AG08395 (cell line): ENCODE measurements around the gene SH3PXD2A.
A peak's percentile ranks its signal among the peaks of the same experiment; 100 is the strongest.

Source experiments
- DNase-seq: peaks from one replicate; pipeline ENCODE4 v3.0.0; 2012; ENCODE audit warnings: mixed read lengths, low spot score

The SH3PXD2A gene

DNA sequence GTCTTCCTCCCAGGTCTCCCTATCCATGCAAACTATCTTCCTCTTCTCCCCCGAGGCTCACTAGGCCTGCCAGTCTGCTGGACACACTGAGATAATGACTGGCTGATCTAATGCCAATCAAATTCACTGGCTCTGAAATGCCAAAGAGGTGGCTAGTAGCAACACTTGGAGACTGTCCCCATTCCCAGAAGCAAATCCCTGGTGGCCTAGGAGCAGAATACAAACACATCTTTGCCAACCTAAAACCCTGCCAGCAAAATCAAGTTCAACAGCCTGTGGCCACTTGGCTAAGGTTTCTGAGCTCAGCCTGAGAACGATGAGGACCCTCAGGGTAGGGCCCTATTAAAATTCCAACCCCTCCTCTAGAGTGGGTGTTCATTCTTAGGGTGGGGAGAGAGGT lies 46.6 kb downstream of the SH3PXD2A start:
- no peak for DNase-seq

DNA sequence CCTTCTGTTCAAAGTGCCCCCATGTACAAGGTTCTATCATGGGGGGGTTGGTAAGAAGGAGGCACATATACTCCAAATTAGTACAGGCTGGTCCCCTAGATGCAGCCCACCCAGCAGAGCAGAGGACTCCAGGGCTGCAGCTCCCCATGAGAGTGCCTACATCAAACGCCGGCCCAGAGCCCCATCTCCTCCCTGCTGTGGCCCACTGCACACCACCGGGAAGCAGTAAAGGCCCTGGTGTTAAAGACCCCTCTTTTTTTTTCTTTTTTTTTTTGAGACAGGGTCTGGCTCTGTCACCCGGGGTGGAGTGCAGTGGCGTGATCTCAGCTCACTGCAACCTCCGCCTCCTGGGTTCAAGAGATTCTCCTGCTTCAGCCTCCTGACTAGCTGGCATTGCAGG lies 47.4 kb downstream of the SH3PXD2A start:
- no peak for DNase-seq

DNA sequence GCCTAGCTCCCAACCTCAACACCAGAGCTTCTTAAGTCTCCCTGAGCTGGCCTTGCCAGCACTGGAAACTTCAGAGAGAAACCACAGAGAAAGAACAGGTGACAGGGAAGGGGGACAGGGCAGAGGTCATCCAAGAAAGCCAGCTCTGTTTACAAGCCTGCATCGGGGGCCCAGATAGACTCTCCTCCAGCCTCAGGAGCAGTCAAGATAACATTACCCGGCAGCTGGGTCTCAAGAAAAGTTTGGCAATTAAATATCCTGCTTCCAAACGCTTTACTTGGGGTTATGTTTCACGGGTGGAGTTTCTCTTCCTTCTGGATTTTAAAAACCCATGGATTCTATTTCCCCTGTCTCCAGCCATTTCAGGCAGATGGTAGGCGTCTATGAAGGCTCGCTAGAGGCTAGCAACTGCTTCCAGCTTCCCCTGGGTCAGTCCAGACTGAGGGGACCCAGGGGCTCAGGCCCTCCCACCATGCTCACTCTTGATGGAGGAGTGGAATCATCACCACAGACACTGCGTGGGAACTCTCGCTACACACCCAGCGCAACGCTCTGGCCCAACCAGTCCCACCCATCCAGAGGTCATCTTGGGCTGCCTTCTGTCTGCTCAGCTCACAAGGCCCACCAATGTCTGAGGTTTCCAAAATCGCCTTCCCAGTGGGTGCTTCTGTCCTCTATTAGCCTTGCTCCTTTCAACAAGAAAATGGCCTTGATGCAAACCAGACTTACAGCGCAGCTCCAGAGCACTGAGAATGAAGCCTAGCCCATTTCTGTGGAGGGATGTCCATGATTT lies 48.8 kb downstream of the SH3PXD2A start:
- no peak for DNase-seq

DNA sequence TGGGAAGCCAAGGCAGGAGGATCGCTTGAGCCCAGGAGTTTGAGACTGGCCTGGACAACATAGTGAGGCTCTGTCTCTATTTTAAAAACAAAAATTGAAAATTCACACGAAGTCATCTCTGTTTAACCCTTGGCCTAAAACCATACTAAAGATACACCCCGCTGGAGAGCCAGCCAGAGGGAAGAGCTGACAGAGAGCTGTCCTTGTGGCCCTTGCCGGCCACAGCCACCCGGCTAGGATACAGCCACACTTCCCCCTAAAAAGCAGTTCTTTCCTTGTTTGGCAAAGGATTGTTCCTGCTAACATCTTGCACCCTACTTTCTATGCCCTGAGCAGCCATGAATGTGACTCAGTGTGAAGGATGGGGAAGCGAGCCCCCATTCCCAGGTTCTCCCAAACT lies 49.6 kb downstream of the SH3PXD2A start:
- DNase-seq, result no peak

DNA sequence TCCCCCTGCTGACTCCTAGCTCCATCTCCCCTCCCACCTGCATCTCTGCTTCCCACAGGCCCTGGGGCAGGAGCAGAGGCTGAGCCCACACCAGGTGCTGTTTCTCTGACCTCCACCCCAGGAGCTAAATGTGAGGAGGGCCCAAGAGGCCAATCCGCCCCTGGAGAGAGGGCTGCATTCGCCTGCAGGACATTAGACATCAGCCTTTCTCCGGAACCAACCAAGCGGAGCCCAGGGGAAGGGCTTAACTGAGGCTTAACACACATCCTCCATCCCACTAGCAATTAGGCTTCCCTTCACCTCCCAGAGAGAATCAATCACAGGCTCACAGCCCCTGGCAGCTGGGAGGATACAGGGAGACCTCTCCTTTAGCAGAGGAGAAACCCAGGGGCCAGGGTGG lies 50.5 kb downstream of the SH3PXD2A start:
- DNase-seq, result no peak

DNA sequence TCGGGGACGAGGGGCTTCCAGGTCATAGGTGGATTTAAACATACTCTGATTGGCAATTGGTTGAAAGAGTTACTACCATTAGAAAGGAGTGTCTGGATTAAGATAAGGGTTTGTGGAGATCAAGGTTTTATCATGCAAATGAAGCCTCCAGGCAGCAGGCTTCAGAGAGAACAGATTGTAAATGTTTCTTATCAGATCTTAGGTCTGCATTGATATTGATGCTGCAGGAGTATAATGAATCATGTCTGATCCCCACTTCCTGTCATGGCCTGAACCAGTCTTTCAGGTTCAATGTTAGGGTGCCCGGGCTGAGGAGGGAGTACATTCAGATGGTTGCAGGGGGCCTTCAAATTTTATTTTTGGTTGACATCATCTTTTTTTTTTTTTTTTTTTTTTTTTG lies 51.4 kb downstream of the SH3PXD2A start:
- DNase-seq, result no peak

DNA sequence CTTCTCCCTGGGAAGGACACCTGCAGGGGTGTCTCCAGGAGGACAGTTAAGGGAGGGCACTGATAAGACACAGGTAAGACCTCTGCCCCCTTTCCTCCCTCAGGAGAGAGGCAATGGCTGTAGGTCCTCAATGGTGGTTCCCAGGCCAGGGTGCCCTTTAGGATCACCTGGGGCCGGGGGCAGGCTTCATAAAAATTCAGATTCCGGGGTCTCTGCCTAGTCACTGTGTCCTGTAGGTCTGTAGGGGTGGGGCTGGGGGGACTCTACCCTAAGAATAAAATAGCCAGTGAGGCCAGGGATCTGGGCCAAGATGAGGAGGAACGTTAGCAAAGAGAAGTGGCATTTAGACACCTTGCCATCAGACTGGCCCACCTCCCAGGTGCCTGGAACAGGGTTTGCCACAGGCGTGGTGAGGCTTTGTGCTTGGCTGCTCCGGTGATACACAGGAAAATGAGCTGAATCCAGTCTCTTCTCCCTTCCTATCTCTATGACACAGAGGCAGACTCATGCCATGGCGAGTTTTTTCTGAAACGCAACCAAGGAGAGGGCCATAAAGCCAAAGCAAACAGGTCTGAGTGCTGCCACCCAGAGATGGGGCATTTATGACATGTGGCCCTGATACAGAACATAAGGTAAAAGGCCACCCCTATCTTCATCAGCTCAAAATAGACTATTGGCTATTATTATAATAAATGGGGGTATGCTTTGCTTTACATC lies 52.6 kb downstream of the SH3PXD2A start:
- DNase-seq, result no peak

DNA sequence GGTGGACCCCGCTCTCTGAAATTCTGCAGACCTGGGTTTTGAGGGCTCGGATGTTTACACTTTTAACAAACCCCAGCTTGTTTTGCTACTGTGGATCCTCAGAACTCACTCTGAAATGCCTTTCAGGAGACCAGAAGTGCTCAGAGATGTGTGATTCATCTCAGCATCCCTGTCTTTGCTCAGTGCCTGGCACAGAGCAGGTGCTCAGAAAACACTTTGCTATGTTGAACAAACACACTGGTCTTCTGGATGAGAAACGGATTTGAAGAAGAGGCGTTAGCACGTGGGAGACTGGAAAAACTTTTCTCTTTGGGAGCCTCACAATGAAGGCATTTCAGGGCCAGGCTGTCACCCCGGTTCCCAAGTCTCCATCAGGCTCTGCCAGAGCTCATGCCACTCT lies 53.3 kb downstream of the SH3PXD2A start:
- no peak for DNase-seq

DNA sequence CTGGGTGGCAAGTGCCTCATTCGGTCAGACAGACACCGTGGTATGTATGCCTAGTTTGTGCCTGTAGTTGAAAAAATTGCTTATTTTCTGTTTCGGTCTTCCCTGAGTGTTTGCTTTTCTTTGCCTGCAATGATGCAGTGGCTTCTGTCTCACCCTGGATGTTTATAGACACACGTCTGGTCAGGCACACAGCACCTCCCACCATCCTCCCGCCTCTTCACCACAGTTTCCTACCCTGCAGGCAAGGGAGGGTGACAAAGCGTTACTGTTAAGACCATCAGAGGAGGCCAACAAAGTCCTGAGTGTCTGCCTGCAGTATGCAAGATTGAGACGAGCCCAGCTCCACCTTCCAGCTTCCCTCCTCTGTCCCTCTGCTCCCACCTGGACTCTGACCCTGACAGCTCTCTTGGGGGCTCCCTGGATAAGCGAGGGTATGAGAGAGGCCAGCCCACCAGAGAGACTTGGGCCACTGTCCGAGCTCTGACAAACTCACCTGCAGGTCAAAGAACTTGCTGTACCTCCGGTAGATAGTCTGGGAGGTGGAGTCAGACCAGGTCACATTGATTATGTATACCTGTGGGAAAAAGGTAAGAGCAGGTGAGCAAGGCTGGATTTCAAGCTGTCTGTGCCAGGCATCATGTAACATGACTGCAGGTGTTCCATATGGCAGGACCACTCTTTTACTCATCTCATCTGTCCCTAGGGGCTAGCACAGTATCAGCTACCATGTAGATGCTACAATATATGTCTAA lies 54.4 kb downstream of the SH3PXD2A start:
- DNase-seq, result no peak

DNA sequence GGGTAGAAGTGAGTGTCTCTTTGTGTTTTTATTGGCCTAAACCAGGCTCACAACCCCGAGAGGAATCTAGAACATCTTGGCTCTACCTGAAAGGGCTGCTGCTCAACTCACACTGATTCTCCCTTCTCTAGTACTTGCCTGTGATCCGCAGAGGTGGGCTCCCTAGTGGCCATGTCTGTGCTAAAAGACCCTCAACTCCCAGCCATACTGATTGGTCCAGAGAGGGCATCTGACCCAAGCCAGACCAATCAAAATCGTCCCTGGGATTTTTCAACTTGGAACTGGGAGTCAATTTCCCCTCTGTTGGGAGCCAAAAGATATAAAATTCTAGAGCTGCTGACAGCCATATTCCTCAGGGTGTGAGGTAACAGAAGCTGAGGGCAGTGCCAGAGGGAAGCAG lies 55.3 kb downstream of the SH3PXD2A start:
- no peak for DNase-seq

DNA sequence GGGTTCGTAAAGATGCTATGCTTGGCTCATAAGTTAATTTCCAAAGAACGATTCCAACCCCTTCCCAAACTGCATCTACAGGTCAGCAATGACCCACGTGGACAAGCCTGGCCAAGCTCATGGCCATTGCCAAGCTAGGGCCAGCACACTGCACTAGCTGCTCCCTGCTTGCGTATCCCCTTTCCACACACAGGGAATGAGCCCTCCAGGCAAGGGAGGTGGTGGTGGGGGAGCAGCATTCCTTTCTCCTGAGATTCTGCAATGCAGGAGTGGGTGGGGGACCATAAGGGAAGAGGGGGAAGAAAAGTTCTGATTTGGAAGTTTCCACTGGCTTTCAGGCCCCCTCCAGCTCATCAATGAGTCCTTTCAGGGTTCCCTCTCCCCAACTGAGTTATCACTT lies 56.0 kb downstream of the SH3PXD2A start:
- DNase-seq, result no peak

DNA sequence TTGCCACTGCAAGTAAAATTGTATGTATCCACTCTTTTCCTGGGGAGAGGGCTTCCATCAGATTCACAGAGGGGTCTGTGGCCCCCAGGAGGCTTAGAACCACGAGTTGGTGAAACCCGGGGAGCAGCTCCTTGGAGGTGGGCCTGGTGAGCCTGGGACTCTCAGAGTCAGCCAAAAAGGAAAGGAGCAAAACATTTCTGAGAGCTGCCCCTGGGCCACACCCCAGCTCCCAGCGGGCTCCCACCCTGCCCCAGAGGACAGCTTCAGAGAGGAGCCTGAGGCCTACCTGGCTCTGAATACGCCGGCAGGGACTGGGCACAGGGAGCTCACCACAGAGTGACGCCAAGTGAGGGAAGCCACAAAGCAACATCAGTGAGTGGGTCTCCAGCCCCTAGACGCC lies 56.9 kb downstream of the SH3PXD2A start:
- DNase-seq, result no peak

DNA sequence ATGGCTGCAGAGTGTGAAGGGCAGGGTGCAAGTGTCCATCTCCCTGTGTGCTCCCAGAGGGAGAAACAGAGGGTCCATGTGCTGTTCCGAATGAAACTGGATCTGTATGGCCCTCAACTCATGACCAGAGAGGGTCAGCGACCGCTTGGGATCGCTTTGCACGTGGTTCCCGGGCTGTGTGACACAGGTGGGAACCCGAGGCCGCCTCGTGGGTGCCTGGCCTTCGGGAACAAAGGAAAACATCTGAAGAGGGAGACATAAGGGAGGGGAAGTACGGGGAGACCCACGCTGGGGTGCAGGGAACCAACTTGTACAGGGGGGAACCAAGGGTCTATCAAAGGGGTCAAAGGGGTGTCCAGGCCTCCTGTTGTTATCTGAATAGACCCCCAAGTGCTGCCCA lies 57.5 kb downstream of the SH3PXD2A start:
- no peak for DNase-seq

DNA sequence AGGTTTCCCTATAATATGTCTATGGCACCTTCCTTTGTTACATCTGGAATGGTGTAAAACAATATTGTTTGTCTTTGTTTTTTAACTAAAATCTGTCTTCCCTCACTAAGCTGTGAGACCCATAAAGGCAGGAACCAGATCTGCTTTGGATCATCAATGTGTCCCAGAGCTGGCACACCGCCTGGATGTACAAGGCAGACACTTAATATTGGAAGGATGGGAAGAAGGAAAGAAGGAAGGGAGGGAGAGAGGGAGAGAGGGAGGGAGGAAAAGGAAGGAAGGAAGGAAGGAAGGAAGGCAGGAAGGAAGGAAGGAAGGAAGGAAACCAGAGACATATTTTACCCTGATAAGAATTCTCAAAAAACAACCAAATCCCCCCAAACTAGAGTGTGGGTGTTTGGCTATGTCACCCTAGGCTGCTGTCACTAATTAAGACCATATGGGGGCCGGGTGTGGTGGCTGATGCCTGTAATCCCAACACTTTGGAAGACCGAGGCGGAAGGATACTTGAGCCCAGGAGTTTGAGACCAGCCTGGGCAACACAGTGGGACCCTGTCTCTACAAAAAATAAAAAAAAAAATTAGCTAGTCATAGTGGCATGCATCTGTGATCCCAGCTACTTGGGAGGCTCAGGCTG lies 59.6 kb downstream of the SH3PXD2A start:
- no peak for DNase-seq

DNA sequence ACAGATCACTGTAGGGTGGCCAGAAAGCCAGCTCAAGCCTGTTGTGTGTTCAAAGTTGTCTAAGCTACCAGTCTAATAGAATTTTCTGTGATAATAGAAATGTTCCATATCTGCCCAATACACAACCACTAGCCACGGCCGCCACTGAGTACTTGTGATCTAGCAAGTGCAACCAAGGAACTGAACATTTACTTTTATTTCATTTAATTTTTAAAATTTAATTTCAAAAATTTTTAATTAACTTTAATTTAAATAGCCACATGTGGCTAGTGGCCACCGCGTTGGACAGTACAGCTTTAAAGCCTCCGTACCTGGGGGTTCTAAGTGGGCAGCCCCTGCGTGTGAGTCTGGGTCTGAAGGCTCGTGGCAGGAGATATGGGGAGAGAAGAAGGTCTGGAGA lies 60.4 kb downstream of the SH3PXD2A start:
- no peak for DNase-seq

DNA sequence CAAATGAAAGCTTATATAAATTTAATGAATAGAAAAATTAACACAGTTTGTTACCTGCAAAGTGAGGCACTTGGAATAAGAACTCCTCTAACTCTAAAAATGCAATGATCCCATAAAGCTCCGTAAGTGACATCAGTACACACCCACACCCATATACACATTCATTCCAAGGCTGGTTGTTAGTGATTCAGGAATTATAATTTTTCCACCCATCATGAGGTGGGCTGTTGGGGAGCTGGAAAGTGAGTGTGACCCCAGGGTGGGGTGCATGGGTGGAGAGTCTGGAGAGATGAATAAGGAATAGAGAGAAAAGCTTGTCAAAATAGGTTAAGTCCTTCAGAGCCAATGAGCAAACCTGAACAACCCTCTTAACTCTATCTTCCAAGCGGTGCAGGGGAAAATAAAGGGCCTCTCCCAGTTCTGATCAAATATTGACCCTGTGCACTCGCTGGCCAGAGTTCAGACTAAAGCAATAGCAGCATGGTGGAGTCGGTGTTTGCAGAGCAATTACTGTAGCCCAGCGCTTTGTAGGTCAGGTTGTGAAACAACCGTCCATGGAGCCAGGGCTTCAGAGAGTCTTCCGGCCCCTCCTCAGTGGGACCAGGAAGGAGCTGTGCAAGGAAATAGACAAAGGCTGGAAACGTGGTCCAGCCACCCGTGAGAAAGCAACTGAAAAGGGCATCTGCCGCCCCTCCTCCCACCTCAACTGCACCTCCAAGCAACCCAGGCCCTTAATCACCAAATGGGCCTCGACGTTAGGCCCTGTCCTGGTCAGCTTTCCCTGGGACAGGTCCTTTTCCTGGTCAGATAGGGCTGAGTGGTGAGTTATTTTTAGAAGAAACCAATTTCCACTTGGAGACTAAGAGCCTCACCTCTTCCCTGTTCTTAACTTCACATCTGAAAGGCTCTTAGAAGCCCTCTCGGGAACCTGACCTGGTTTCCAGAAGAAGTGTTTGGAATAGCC lies 61.2 kb downstream of the SH3PXD2A start:
- DNase-seq, result no peak

DNA sequence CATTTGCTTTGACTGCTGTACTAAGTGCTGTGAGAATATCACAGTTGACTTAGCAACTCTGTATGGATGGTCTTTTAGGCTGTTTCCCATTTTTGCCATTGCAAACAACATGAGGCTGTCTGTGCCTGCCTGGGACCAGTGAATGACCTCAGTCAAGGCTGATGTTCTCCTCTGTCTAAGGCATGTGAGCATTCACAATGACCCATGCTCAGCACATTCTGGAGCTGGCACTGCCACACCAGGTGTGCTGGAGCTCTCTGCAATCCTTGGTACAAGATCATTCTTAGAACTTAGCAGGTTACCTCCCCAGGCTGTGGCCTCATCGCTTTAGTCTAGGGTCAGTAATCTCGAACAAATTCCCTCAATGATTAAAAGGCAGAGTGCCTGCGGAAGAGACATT lies 61.9 kb downstream of the SH3PXD2A start:
- no peak for DNase-seq

DNA sequence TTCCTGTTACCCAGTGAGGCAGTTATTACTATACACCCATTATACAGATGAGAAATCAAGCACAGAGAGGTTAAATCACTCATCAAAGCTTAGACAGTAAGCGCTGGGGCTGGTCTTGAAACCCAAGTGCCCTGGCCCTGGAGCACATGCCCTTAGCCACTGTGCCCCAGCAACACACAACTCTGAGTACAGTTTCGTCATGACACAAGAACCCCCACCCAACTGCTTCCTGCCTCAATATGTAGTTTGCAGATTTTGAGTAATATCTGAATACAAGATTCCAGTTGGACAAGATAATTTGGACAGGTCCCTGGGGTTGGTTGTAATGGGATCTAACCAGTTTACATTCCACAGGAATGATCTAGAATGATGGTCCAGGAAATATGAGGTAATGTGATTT lies 62.8 kb downstream of the SH3PXD2A start:
- peak; percentile 61 for DNase-seq

DNA sequence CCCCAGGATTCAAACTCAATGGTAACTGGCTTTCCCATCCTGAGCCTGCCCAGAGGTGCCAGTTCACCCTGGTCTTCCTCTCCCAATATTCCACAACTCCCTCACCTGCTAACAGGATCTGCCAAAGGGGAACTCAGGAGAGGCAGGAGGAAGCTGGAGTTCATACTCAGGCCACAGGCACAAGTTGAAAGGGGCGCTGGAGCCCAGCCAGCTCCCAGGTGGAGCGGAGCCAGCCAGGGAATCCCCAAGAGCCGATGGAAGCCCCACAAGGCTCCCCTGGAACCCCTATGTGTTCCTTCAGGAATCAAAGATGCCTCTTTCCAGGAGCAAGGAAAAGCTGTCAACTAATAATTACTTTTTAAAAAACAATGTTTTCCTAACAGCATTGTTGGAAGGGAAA lies 63.5 kb downstream of the SH3PXD2A start:
- DNase-seq, result no peak

DNA sequence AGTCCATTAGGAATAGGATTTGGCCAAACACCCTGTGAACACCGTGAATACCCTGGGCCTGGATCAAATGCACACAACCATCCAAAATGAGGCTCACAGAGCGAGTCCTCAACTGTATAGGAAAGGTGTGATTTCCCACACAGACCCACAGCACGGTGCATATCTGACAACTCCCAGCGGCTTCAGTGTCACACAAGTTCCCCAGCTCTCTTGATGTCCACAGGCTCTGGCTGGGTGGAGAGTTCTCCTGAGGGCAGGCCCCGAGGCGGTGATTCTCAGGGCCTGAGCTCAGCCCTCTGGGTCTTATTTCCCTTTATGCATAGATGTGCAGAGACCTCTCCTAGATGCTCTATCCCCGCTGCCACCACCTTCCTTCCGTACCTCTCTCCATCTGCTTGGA lies 64.1 kb downstream of the SH3PXD2A start:
- no peak for DNase-seq

DNA sequence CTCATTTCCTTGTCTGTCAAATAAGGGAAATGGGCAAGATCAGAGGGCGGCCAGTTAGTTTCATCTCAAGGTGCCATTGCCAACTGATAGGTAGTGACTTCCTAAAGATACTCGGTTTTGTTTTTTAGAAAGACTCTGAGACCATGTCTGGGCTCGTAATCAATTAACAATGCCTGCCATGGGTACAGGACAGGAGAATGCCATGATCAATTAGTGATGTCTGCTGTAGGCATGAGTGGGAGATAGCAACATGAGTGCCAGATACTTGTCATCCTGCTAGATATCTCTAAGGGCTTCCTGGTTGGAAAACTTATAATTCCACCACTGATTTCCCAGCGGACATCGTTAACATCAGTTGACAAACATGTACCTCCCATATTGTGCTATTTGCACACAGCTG lies 64.8 kb downstream of the SH3PXD2A start:
- no peak for DNase-seq
